PC-9 (cell line): ENCODE measurements around the gene SPINK4. TPM values are rescaled to one million over a fixed set of nuclear protein-coding genes. Genes with fewer than 3 reads are reported as not detected.

Experiments
- BruUV-seq: library from RNA; stranded (reverse); fragments of 400-500 nt; replicated peaks from 2 replicates; lab custom pipeline; 2021; lab: Mats Ljungman, UMichigan
- CTCF ChIA-PET: fragments of 300-600 bp; sonication (Branson Sonifier 250); formaldehyde crosslinking; loops from one replicate; lab custom pipeline; 2022; ENCODE audit warnings: antibody characterized with exemption; lab: Charles Lee
- POLR2A ChIA-PET: fragments of 300-600 bp; sonication (Branson Sonifier 250); formaldehyde crosslinking; loops from one replicate; lab custom pipeline; 2022; ENCODE audit warnings: antibody characterized with exemption; ENCODE audit not compliant: unreplicated experiment; lab: Charles Lee
- DNase-seq, 2 experiments: peaks; one replicate each; pipeline versions ENCODE4 v3.0.0 to v3.0.0-alpha.2; 2015 to 2022; ENCODE audit warnings: mixed read lengths in 1 of 2
- H2AFZ ChIP-seq: fragments of 200-600 bp; sonication (generic); 2 replicates; pipeline ENCODE4 v1.8.1; 2017; ENCODE audit warnings: antibody characterized with exemption
- H3F3A ChIP-seq: fragments of 200-600 bp; sonication (generic); 2 replicates; pipeline ENCODE4 v1.8.1; 2017; ENCODE audit warnings: antibody characterized with exemption, mild to moderate bottlenecking, low read depth; ENCODE audit not compliant: insufficient read depth
- H3K27ac ChIP-seq: fragments of 200-600 bp; sonication (generic); 2 replicates; pipeline ENCODE4 v1.6.1; 2016; ENCODE audit warnings: mixed run types
- H3K27me3 ChIP-seq: fragments of 200-600 bp; sonication (generic); 2 replicates; pipeline ENCODE4 v1.6.1; 2016; ENCODE audit warnings: low read depth, mixed run types; ENCODE audit not compliant: insufficient read depth
- H3K36me3 ChIP-seq: fragments of 200-600 bp; sonication (generic); 2 replicates; pipeline ENCODE4 v1.6.1; 2016; ENCODE audit warnings: low read depth, mixed run types
- H3K4me1 ChIP-seq: fragments of 200-600 bp; sonication (generic); replicated peaks from 2 replicates; pipeline ENCODE4 v1.6.1; 2016; ENCODE audit warnings: mixed run types; ENCODE audit not compliant: insufficient read depth
- H3K4me2 ChIP-seq: fragments of 200-600 bp; sonication (generic); 2 replicates; pipeline ENCODE4 v1.6.1; 2017; ENCODE audit warnings: mixed run types
- H3K4me3 ChIP-seq: fragments of 200-600 bp; sonication (generic); 2 replicates; pipeline ENCODE4 v1.6.1; 2016; ENCODE audit warnings: mixed run types
- H3K79me2 ChIP-seq: fragments of 200-600 bp; sonication (generic); 2 replicates; pipeline ENCODE4 v1.6.1; 2017; ENCODE audit warnings: low read depth, mixed run types
- H3K9me2 ChIP-seq: fragments of 200-600 bp; sonication (generic); 2 replicates; pipeline ENCODE4 v1.8.1; 2017; ENCODE audit warnings: mild to moderate bottlenecking; ENCODE audit not compliant: insufficient read depth
- H3K9me3 ChIP-seq: fragments of 200-600 bp; sonication (generic); 2 replicates; pipeline ENCODE4 v1.8.1; 2016; ENCODE audit warnings: low read depth; ENCODE audit not compliant: insufficient read depth
- H4K20me1 ChIP-seq: fragments of 200-600 bp; sonication (generic); 2 replicates; pipeline ENCODE4 v1.8.1; 2017; ENCODE audit not compliant: insufficient read depth
- EZH2 ChIP-seq: fragments of 200-600 bp; sonication (generic); IDR thresholded peaks from 2 replicates; pipeline ENCODE4 v1.8.0; 2017; ENCODE audit warnings: antibody characterized with exemption, low read depth
- intact Hi-C: fragments of 100-400 bp; cut with micrococcal nuclease; formaldehyde crosslinking; loops from one replicate; pipeline ENCODE4 v1.10.0; 2022; ENCODE audit not compliant: unreplicated experiment
- total RNA-seq: library from RNA; stranded (reverse); gene quantifications from 2 replicates; pipeline ENCODE4 v1.2.3, GENCODE V29; 2021
- TF ChIP-seq, protein P1 (sequence below): fragments of 200-600 bp; sonication (generic); conservative IDR thresholded peaks from 2 replicates; pipeline ENCODE4 v1.6.1; 2017; ENCODE audit warnings: mixed run types, antibody characterized with exemption, mild to moderate bottlenecking, moderate library complexity

Gene SPINK4
- total RNA-seq, 1 experiment from 2014 or later = not detected

DNA sequence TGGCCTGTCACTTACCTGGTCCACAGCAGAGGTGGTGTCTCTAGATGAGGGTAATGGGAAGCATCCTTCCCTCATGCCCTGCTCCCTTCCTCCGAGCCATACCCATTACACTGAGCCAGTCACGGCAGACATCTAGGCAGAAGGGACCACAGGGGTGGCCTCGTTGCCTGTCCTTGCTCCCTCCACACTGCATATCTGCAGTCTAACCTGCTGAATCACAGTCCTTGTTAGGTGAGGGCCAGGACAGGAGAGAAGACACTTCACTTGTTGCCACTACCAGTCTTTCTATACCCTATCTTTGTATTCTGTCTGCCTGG, 18.4 kb upstream of the SPINK4 start:
- peaks cover 5% of the 10 kb centered on the region for H3K4me1 ChIP-seq
- ChIA-PET CTCF (interaction anchor here (0.5 kb wide), 1 partner anchor 160 kb away, joined by 8 read pairs; no protein-coding TSS in a partner anchor), POLR2A (no interaction called here)
- intact Hi-C loops = loop anchor here (10.0 kb wide), 1 partner anchor 217 kb away; the partner anchor contains the start of gene APTX
- DNase-seq = no peak
- no peaks in the 10 kb centered on the region for H4K20me1 ChIP-seq
- H3K9me3 ChIP-seq = no peaks in the 10 kb centered on the region
- no peak overlapping the region for H3K4me3 ChIP-seq
- no peaks in the 10 kb centered on the region for H3K9me2 ChIP-seq
- no peak overlapping the region for H3K4me2 ChIP-seq
- H2AFZ ChIP-seq = no peak overlapping the region
- no peaks in the 10 kb centered on the region for H3F3A ChIP-seq
- no TSS peak for BruUV-seq
- TF ChIP-seq, protein P1, sequence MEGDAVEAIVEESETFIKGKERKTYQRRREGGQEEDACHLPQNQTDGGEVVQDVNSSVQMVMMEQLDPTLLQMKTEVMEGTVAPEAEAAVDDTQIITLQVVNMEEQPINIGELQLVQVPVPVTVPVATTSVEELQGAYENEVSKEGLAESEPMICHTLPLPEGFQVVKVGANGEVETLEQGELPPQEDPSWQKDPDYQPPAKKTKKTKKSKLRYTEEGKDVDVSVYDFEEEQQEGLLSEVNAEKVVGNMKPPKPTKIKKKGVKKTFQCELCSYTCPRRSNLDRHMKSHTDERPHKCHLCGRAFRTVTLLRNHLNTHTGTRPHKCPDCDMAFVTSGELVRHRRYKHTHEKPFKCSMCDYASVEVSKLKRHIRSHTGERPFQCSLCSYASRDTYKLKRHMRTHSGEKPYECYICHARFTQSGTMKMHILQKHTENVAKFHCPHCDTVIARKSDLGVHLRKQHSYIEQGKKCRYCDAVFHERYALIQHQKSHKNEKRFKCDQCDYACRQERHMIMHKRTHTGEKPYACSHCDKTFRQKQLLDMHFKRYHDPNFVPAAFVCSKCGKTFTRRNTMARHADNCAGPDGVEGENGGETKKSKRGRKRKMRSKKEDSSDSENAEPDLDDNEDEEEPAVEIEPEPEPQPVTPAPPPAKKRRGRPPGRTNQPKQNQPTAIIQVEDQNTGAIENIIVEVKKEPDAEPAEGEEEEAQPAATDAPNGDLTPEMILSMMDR = no peak
- no peak for TF ChIP-seq EZH2
- no peak overlapping the region for H3K27ac ChIP-seq
- H3K27me3 ChIP-seq = no peaks in the 10 kb centered on the region
- no peaks in the 10 kb centered on the region for H3K79me2 ChIP-seq
- no peaks in the 10 kb centered on the region for H3K36me3 ChIP-seq

DNA sequence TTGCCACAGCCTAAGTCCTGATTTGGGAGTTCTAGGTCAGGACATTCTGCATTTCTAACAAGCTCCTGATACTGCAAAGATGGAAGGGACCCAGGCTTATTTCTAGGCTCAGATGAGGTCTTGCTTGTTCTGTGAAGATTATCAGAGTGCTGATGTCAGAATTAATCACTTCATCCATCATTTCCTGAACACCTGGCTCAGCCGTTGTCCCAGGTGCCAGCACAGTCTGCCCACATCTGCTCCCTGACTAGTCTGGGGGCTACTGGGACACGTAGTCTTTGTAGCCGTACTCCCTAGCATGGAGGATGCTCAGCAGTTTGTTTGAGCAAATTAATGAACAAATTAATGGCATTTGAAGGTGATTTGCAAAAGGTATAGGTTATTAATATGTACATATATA, 17.9 kb upstream of the SPINK4 start:
- Histone ChIP-seq H3K4me3 (no peak overlapping the region), H3K9me2 (no peaks in the 10 kb centered on the region), H3K27ac (no peak overlapping the region), H3F3A (no peaks in the 10 kb centered on the region), H4K20me1 (no peaks in the 10 kb centered on the region), H3K79me2 (no peaks in the 10 kb centered on the region), H3K9me3 (no peaks in the 10 kb centered on the region), H3K4me2 (no peak overlapping the region), H3K27me3 (no peaks in the 10 kb centered on the region), H3K4me1 (peaks cover 5% of the 10 kb centered on the region), H3K36me3 (no peaks in the 10 kb centered on the region), H2AFZ (no peak overlapping the region)
- ChIA-PET POLR2A (no interaction called here), CTCF (interaction anchor here (0.5 kb wide), 1 partner anchor 160 kb away, joined by 8 read pairs; no protein-coding TSS in a partner anchor)
- intact Hi-C loops = loop anchor here (10.0 kb wide), 1 partner anchor 217 kb away; the partner anchor contains the start of gene APTX
- no TSS peak for BruUV-seq
- no peak for TF ChIP-seq EZH2
- no peak for DNase-seq

DNA sequence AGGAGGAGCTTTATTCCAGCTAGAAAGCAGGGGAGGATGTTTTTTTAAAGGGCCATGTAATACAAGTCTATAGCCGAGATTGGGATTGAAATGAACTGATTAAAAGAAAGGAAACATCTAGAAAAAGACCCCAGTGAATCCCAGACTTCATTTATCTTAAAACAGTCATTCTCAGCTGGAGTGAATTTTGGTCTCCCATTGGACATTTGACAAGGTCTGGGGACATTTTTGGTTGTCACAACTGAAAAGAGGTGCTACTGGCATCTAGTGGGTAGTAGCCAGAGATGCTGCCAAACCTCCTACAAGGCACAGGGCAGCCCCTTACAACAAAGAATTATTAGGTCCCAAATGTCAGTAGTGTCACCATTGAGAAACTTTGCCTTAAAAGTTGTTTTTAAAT, 16.3 kb upstream of the SPINK4 start:
- Histone ChIP-seq H3K4me2 (no peak overlapping the region), H3K27ac (no peak overlapping the region), H3K36me3 (no peaks in the 10 kb centered on the region), H3K4me3 (no peak overlapping the region), H2AFZ (no peak overlapping the region), H3K27me3 (no peaks in the 10 kb centered on the region), H3K9me3 (no peaks in the 10 kb centered on the region), H4K20me1 (no peaks in the 10 kb centered on the region), H3K4me1 (peaks cover 9% of the 10 kb centered on the region), H3K79me2 (no peaks in the 10 kb centered on the region), H3K9me2 (no peaks in the 10 kb centered on the region), H3F3A (no peaks in the 10 kb centered on the region)
- TF ChIP-seq EZH2 = no peak
- TF ChIP-seq, protein P1 = peak; percentile 50; the same call in 1 of the 2 replicates
- BruUV-seq = no TSS peak
- no peak for DNase-seq
- intact Hi-C loops = loop anchor here (2.0 to 10.0 kb wide), 2 partner anchors 63 to 219 kb away; partner anchors contain the start of gene APTX
- ChIA-PET POLR2A (interaction anchor here (0.6 kb wide), 1 partner anchor 58 kb away, joined by 3 read pairs; no protein-coding TSS in a partner anchor), CTCF (no interaction called here)
